ENCODE data around the gene CDH13.

Gene CDH13

DNA sequence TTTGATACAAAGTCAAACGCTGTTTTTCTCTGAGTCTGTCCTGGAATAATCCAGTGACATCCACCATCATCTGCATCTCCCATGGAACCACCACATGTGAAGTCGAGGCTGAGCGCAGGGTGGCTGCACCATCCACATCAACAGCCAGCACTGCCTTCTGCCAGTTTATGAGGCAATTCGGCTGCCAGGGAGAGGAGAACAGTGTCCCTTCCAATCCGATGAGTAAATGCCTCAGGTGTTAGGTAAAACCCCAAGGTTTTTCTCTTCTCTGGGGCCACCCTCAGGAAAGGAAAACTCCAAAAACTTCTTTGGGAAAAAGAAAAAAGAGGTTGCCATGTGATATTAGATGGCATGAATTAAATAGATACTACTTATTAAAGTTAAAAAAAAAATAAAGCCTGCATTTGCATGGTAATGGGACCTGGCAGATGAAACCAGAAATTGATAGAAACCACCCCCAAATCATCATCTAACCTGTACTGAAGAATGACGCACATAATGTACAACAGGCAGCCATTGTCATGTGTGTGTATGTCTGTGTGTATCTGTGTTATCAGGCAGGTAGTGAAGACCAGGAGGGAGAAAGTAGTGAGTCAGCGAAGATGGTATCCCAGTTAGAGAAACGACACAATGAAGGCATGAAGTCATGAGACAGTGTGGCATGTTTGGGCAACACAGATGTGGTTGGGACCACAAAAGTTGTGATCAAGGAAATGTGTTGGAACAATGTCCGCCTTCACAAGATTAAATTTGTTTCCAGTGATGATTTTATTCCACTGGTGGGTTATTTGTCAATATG is 478.7 kb downstream of the CDH13 start:
- TF ChIP-seq, protein P1, sequence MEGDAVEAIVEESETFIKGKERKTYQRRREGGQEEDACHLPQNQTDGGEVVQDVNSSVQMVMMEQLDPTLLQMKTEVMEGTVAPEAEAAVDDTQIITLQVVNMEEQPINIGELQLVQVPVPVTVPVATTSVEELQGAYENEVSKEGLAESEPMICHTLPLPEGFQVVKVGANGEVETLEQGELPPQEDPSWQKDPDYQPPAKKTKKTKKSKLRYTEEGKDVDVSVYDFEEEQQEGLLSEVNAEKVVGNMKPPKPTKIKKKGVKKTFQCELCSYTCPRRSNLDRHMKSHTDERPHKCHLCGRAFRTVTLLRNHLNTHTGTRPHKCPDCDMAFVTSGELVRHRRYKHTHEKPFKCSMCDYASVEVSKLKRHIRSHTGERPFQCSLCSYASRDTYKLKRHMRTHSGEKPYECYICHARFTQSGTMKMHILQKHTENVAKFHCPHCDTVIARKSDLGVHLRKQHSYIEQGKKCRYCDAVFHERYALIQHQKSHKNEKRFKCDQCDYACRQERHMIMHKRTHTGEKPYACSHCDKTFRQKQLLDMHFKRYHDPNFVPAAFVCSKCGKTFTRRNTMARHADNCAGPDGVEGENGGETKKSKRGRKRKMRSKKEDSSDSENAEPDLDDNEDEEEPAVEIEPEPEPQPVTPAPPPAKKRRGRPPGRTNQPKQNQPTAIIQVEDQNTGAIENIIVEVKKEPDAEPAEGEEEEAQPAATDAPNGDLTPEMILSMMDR (IDR thresholded peaks at IDR 0.05; ENCODE audit: low read length, missing control alignments): no peak
- DNase-seq (ENCODE audit: low read depth): no peak
- no peak overlapping the region for H3K4me3 ChIP-seq (replicated peaks; ENCODE audit: low read depth, low read length)

DNA sequence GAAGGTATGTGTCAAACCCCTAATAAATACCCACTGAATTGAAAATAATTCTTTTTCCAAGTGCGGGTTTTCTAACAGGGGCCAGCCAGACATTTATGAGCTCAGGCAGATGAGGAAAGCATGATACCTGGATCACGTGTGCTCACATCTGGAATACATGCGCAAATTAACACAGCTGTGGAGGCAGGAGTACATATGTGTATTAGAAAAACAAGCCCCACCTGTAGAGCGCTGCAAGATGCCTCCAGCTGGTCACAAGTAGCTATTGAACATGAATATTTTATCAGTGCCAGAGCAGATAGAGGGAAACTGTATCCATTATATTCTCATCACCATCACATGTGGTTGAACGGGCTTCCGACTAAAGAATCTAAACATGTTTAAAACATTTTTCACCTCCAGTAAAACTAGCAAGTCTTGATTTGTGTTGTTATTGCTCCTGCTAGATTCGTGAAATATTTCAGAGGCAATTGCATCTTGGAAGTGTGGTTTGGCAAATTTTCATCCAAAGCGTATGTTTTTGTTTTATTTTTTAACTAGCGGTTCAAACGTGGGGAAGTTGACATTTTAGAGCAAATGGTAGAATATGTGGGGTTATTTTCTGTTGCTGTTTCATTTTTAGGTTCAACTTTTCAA is 482.8 kb downstream of the CDH13 start:
- TF ChIP-seq, protein P1 (IDR thresholded peaks at IDR 0.05; ENCODE audit: low read length, missing control alignments): no peak
- DNase-seq (ENCODE audit: low read depth): no peak
- no peak overlapping the region for H3K4me3 ChIP-seq (replicated peaks; ENCODE audit: low read depth, low read length)

DNA sequence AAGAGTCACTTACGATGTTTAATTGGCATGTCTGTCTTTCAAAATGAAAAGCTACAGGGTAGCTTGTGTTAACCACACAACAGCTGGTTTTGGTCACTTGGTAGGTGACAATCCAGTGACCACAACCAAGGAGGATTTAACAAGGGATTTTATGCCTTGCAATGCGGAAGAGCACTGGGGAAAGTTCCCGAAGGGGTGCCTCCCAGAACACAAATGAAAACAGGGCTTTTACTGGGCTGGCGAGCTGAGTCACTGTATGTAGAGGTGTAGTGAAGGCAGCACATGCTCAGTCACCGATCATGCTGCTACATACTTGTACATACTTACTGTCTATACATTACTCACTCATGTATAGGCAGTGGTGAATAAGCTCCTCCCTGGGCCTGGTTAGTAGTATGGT is 483.5 kb downstream of the CDH13 start:
- no peak overlapping the region for H3K4me3 ChIP-seq (replicated peaks; ENCODE audit: low read depth, low read length)
- TF ChIP-seq, protein P1 (IDR thresholded peaks at IDR 0.05; ENCODE audit: low read length, missing control alignments): no peak
- DNase-seq (ENCODE audit: low read depth): no peak

DNA sequence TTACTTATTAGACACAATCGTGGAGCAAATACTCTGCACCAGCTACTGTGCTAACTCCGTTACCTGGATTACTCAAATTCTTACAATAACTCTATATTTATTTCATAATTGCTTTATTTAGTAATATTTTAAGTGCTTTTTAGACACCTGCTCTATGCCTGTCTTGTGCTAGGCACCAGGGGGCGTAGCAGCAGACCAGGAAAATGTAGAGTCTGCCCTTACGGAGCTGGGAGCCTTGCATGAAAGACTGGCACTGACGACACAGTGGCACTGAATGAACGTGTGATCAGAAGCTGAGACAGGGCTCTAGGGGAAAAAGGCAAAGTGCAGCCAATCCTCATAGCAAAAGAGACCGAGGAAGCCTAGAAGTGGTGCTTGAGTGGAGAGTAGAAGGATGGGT is 486.5 kb downstream of the CDH13 start:
- DNase-seq (ENCODE audit: low read depth): peak; percentile 45
- TF ChIP-seq, protein P1 (IDR thresholded peaks at IDR 0.05; ENCODE audit: low read length, missing control alignments): peak; percentile 68
- H3K4me3 ChIP-seq (replicated peaks; ENCODE audit: low read depth, low read length): no peak overlapping the region

DNA sequence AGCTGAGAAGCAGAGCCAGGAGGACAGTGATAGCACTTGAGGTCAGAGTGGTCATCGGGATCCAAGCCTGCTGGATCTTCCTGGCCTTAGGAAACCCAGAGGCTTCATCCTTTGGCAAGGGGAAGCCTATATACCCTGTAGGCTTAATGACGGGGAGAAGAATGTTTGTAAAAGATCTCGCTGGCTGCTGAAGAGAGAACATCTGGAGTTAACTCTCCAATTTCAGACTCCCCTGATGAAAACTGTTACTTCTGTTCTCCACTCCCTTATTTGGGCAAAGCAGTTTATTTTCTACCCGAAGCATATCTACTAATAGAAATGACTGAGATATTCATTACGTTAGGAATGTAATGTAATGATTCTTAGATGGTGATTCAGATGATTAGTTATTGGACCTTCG is 487.0 kb downstream of the CDH13 start:
- DNase-seq (ENCODE audit: low read depth): no peak
- TF ChIP-seq, protein P1 (IDR thresholded peaks at IDR 0.05; ENCODE audit: low read length, missing control alignments): no peak

DNA sequence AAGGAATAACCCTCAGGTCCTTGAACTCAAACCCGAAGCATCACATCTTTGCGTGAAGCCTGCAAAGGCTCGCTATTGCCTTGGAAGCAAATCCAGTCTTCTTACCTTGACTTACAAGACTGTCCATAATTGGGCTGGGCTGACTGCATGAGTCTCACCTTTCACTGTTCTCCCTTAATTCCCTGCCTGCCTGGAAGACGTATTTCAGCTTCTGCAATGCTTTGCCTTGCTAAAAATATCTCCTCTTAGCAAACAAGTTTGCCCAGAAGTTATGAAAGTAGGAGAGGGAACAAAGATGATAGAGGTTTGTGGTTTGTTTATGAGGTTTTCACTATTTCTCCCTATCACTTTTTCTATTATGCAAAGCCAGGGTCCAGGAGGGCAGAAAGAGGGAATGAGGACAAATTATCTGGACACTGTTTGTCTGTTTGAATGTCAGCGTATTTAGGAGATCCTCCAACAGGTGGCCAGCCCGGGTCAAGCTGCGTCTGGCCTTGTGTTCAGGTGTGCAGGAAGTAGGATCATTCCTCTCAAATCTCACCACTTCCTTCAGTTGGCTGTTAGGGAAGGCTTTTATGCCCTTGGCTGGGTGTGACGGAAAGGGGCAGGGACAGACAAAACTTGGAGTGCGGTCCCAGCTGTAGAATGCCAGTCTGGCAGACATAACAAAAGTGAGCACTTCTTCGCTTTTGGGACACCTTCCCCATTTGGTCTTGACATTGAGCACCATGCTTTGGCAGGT is 488.9 kb downstream of the CDH13 start:
- no peak for DNase-seq (ENCODE audit: low read depth)
- TF ChIP-seq, protein P1 (IDR thresholded peaks at IDR 0.05; ENCODE audit: low read length, missing control alignments): no peak

More for the DNA sequence above, 487.0 kb downstream of the CDH13 start:
- H3K4me3 ChIP-seq (replicated peaks; ENCODE audit: low read depth, low read length): no peak overlapping the region

More for the DNA sequence above, 488.9 kb downstream of the CDH13 start:
- no peak overlapping the region for H3K4me3 ChIP-seq (replicated peaks; ENCODE audit: low read depth, low read length)

Measured in fibroblast of pulmonary artery (primary cell).